Endothelial cell of umbilical vein (primary cell): ENCODE data around the gene EVI5. TPM values are rescaled to one million over a fixed set of nuclear protein-coding genes. Genes with fewer than 3 reads are reported as not detected.
A peak's percentile ranks its signal among the peaks of the same experiment; 100 is the strongest.

ENCODE experiments used
- BruUV-seq: library from RNA; stranded (reverse); fragments of 400-500 nt; replicated peaks from 2 replicates; lab custom pipeline; 2021; lab: Mats Ljungman, UMichigan
- CTCF ChIA-PET: fragments of 300-600, 350-600 bp; sonication (Branson Sonifier 250); formaldehyde crosslinking; loops from one replicate; lab custom pipeline; 2021; ENCODE audit warnings: antibody characterized with exemption, inconsistent platforms; lab: Charles Lee
- POLR2A ChIA-PET: fragments of 300-600, 350-600 bp; sonication (Branson Sonifier 250); formaldehyde crosslinking; loops from one replicate; lab custom pipeline; 2021; ENCODE audit warnings: antibody characterized with exemption, inconsistent platforms; lab: Charles Lee
- DNase-seq: peaks from one replicate; pipeline ENCODE4 v3.0.0-alpha.2; 2011; ENCODE audit warnings: low read depth, low spot score
- FAIRE-seq: peaks from 2 replicates; lab custom pipeline; 2011; peaks lifted over from hg19 to GRCh38; lab: Jason Lieb, UNC
- H2AFZ ChIP-seq: 2 replicates; pipeline ENCODE4 v1.6.0; 2012; ENCODE audit warnings: low read depth, low read length, control low read depth, inconsistent platforms
- H3K27ac ChIP-seq: 2 replicates; pipeline ENCODE4 v1.5.1; 2011; ENCODE audit warnings: low read depth, mild to moderate bottlenecking, control low read depth, low read length, moderate library complexity; ENCODE audit not compliant: insufficient read depth
- H3K27me3 ChIP-seq, 2 experiments: 2 replicates each; pipeline versions ENCODE4 v1.6.0 to v1.6.1; 2011; ENCODE audit warnings: low read length in 2 of 2, mixed read lengths in 1 of 2; ENCODE audit not compliant: control insufficient read depth in 2 of 2, insufficient read depth in 2 of 2
- H3K36me3 ChIP-seq, 2 experiments: 2 replicates in 1 of 2; 3 replicates in 1 of 2; pipeline ENCODE4 v1.5.1; 2011; ENCODE audit warnings: low read length in 2 of 2, mild to moderate bottlenecking in 1 of 2, moderate library complexity in 1 of 2; ENCODE audit not compliant: control insufficient read depth in 2 of 2, insufficient read depth in 2 of 2; ENCODE audit errors: extremely low read depth in 1 of 2
- H3K4me1 ChIP-seq: 3 replicates; pipeline ENCODE4 v1.5.1; 2011; ENCODE audit warnings: mild to moderate bottlenecking, low read length; ENCODE audit not compliant: control insufficient read depth, insufficient read depth; ENCODE audit errors: extremely low read depth
- H3K4me2 ChIP-seq: 2 replicates; pipeline ENCODE4 v1.6.1; 2011; ENCODE audit warnings: low read length, control low read depth, mixed read lengths; ENCODE audit not compliant: insufficient read depth
- H3K4me3 ChIP-seq, 3 experiments: fragments of 200-600 bp in 1 of 3; sonication (generic), shearing (Covaris generic) in 1 of 3; replicated peaks in 1 of 3; 2 replicates each; pipeline ENCODE4 v1.5.1; 2011 to 2016; ENCODE audit warnings: control low read depth in 3 of 3, low read length in 3 of 3, mild to moderate bottlenecking in 2 of 3, inconsistent platforms in 1 of 3, low read depth in 1 of 3, moderate library complexity in 1 of 3; ENCODE audit not compliant: insufficient read depth in 1 of 3
- H3K79me2 ChIP-seq: 2 replicates; pipeline ENCODE4 v1.6.0; 2012; ENCODE audit warnings: low read length, inconsistent platforms; ENCODE audit not compliant: control insufficient read depth, insufficient read depth
- H3K9ac ChIP-seq: replicated peaks from 2 replicates; pipeline ENCODE3; 2011; ENCODE audit warnings: low read length, control low read depth; ENCODE audit not compliant: insufficient read depth; ENCODE audit errors: extremely low read depth
- H3K9me1 ChIP-seq: replicated peaks from 3 replicates; pipeline ENCODE4 v1.6.0; 2011; ENCODE audit warnings: mild to moderate bottlenecking, low read length; ENCODE audit not compliant: control insufficient read depth, insufficient read depth; ENCODE audit errors: extremely low read depth
- H3K9me3 ChIP-seq: replicated peaks from 2 replicates; pipeline ENCODE4 v1.5.1; 2012; ENCODE audit warnings: low read length, inconsistent platforms; ENCODE audit not compliant: control insufficient read depth, insufficient read depth
- H4K20me1 ChIP-seq: replicated peaks from 2 replicates; pipeline ENCODE3; 2011; ENCODE audit warnings: mild to moderate bottlenecking, low read length; ENCODE audit not compliant: control insufficient read depth, insufficient read depth; ENCODE audit errors: extremely low read depth
- EZH2 ChIP-seq: IDR thresholded peaks from 2 replicates; pipeline ENCODE4 v1.6.1; 2012; ENCODE audit warnings: borderline replicate concordance, low read depth, mild to moderate bottlenecking, moderate library complexity, low read length, inconsistent platforms; ENCODE audit not compliant: severe bottlenecking
- FOS ChIP-seq: IDR thresholded peaks from 2 replicates; pipeline ENCODE4 v1.6.1; 2011; ENCODE audit warnings: mild to moderate bottlenecking, low read length, moderate library complexity, borderline replicate concordance; ENCODE audit not compliant: insufficient read depth
- GATA2 ChIP-seq: IDR thresholded peaks from 2 replicates; pipeline ENCODE4 v1.7.0; 2011; ENCODE audit warnings: low read depth, mild to moderate bottlenecking, moderate library complexity, mixed read lengths, low read length; ENCODE audit not compliant: insufficient read length, insufficient read depth
- JUN ChIP-seq: IDR thresholded peaks from 2 replicates; pipeline ENCODE4 v1.6.1; 2011; ENCODE audit warnings: borderline replicate concordance, low read depth; ENCODE audit not compliant: insufficient read length, insufficient read depth
- MYC ChIP-seq: IDR thresholded peaks from one replicate; pipeline ENCODE4 v1.6.1; 2011; ENCODE audit warnings: mild to moderate bottlenecking, low read depth, low read length
- POLR2A ChIP-seq: IDR thresholded peaks from 2 replicates; pipeline ENCODE4 v1.6.1; 2012; ENCODE audit warnings: low read depth, mild to moderate bottlenecking, control low read depth, low read length
- POLR2AphosphoS5 ChIP-seq: IDR thresholded peaks from 2 replicates; pipeline ENCODE4 v1.6.1; 2012; ENCODE audit warnings: low read depth, mild to moderate bottlenecking, control low read depth, low read length, moderate library complexity; ENCODE audit not compliant: insufficient read depth
- dilution Hi-C: fragments of 300-500 bp; cut with MboI; formaldehyde crosslinking; loops from one replicate; pipeline ENCODE4 v1.15.0; 2019; ENCODE audit warnings: low sequenced_read_pairs; ENCODE audit not compliant: extremely low pct_ligation_motif_present
- intact Hi-C: fragments of 100-400 bp; cut with micrococcal nuclease; formaldehyde crosslinking; loops from one replicate; pipeline ENCODE4 v1.10.0; 2022
- polyA plus RNA-seq, 4 experiments: library from polyadenylated mRNA; depleted of rRNA in 3 of 4; stranded (reverse) in 3 of 4; unstranded in 1 of 4; fragments of >200 nt; gene quantifications; 2 replicates each; pipeline versions ENCODE4 v1.2.1 to v1.2.3, GENCODE V29; 2011 to 2012; ENCODE audit warnings: missing spikeins in 1 of 4
- total RNA-seq: library from RNA; stranded (reverse); gene quantifications from 2 replicates; pipeline ENCODE4 v1.2.3, GENCODE V29; 2021
- TF ChIP-seq, protein P1 (sequence below), 2 donors: IDR thresholded peaks; 1 replicate in 1 of 2; 2 replicates in 1 of 2; pipeline ENCODE4 v1.5.1; 2011; ENCODE audit warnings: low read length in 2 of 2, mild to moderate bottlenecking in 2 of 2, moderate library complexity in 2 of 2, control low read depth in 1 of 2, inconsistent platforms in 1 of 2, low read depth in 1 of 2; ENCODE audit not compliant: insufficient read depth in 1 of 2; ENCODE audit errors: extremely low read depth in 1 of 2
- TF ChIP-seq, protein P2 (sequence below): IDR thresholded peaks from 2 replicates; pipeline ENCODE4 v1.6.1; 2011; ENCODE audit not compliant: insufficient read depth, insufficient read length

The EVI5 gene
- total and polyA plus RNA-seq, 2 donors (not counting 3 experiments of a cell fraction or from before 2014, with no cell fraction given), result 5.0 to 26.2 TPM

DNA sequence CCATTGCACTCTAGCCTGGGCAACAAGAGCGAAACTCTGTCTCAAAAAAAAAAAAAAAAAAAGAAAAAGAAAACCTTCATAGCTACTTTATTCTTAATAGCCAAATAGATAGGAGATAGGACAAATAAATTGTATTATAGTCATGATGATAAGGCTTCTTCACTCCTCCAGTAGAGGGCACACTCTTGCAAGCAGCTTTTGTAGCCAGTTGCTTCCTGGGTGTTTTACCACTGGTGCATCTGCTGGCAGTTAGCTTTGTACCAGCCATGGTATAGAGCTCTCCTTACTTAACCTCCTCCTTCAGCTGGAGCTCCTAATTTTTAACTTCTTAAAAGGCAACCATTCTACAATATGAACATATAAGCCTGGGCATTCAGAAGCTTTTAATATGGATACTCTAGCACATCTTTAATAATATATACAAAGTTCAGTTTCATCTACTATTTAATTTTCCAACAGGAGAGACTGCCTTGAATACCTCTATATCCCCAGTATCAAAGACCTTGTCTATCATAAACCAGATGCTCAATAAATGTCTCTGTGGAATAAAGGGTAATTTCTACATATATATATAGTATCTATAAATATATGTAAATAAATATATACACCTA lies 35.8 kb downstream of the EVI5 start:
- no peak overlapping the region for H3K9ac ChIP-seq
- no peaks in the 10 kb centered on the region for H3K36me3 ChIP-seq
- intact Hi-C loops, result loop anchor here (1.0 kb wide), 2 partner anchors 35 to 69 kb away; no protein-coding TSS in a partner anchor
- no peaks in the 10 kb centered on the region for H3K9me3 ChIP-seq
- no peak overlapping the region for H2AFZ ChIP-seq
- FAIRE-seq (no peak), DNase-seq (peak; percentile 42)
- dilution Hi-C loops, result no loop called here
- peaks cover 15% of the 10 kb centered on the region for H3K79me2 ChIP-seq
- H3K4me3 ChIP-seq, result no peak overlapping the region
- BruUV-seq, result no TSS peak
- CTCF ChIA-PET, result interaction anchor here (0.7 to 5.2 kb wide), 38 partner anchors 9 to 439 kb away, joined by 3 to 151 read pairs (median 4); partner anchors contain the start of genes EVI5 and RPL5
- TF ChIP-seq FOS, result no peak
- TF ChIP-seq, protein P1, sequence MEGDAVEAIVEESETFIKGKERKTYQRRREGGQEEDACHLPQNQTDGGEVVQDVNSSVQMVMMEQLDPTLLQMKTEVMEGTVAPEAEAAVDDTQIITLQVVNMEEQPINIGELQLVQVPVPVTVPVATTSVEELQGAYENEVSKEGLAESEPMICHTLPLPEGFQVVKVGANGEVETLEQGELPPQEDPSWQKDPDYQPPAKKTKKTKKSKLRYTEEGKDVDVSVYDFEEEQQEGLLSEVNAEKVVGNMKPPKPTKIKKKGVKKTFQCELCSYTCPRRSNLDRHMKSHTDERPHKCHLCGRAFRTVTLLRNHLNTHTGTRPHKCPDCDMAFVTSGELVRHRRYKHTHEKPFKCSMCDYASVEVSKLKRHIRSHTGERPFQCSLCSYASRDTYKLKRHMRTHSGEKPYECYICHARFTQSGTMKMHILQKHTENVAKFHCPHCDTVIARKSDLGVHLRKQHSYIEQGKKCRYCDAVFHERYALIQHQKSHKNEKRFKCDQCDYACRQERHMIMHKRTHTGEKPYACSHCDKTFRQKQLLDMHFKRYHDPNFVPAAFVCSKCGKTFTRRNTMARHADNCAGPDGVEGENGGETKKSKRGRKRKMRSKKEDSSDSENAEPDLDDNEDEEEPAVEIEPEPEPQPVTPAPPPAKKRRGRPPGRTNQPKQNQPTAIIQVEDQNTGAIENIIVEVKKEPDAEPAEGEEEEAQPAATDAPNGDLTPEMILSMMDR (IDR thresholded peaks at IDR 0.05; ENCODE audit: extremely low read depth in 1 of 2, insufficient read depth in 1 of 2, low read depth in 1 of 2, low read length in 2 of 2), result peak; percentile 61 to 64
- H4K20me1 ChIP-seq, result peaks cover 2% of the 10 kb centered on the region
- H3K4me1 ChIP-seq, result peaks cover 13% of the 10 kb centered on the region
- H3K27me3 ChIP-seq, result no peaks in the 10 kb centered on the region
- no peak overlapping the region for H3K4me2 ChIP-seq
- POLR2A ChIA-PET, result interaction anchor here (0.9 kb wide), 1 partner anchor 83 kb away, joined by 8 read pairs; no protein-coding TSS in a partner anchor
- no peak overlapping the region for H3K27ac ChIP-seq
- H3K9me1 ChIP-seq, result peaks cover 2% of the 10 kb centered on the region

GRCh38 chr1:92748138-92748537 lies 36.8 kb downstream of the EVI5 start:
- Histone ChIP-seq H3K27me3 (no peaks in the 10 kb centered on the region), H3K4me2 (no peak overlapping the region), H3K27ac (no peak overlapping the region), H3K79me2 (peaks cover 15% of the 10 kb centered on the region), H3K9me1 (peaks cover 2% of the 10 kb centered on the region), H4K20me1 (peaks cover 2% of the 10 kb centered on the region), H3K36me3 (no peaks in the 10 kb centered on the region), H3K9ac (no peak overlapping the region), H3K4me3 (no peak overlapping the region), H2AFZ (no peak overlapping the region), H3K4me1 (peaks cover 5% of the 10 kb centered on the region), H3K9me3 (no peaks in the 10 kb centered on the region)
- DNase-seq (no peak), FAIRE-seq (no peak)
- ChIA-PET POLR2A (interaction anchor here (0.9 kb wide), 1 partner anchor 84 kb away, joined by 8 read pairs; no protein-coding TSS in a partner anchor), CTCF (interaction anchor here (1.0 to 5.2 kb wide), 7 partner anchors 8 to 71 kb away, joined by 3 to 151 read pairs (median 14); partner anchors contain the start of gene EVI5)
- dilution Hi-C loops, result no loop called here
- no peak for TF ChIP-seq POLR2A
- TF ChIP-seq JUN, result no peak
- TF ChIP-seq, protein P2, sequence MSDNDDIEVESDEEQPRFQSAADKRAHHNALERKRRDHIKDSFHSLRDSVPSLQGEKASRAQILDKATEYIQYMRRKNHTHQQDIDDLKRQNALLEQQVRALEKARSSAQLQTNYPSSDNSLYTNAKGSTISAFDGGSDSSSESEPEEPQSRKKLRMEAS, result no peak
- no peak for TF ChIP-seq POLR2AphosphoS5
- no peak for TF ChIP-seq MYC
- TF ChIP-seq, protein P1 (IDR thresholded peaks at IDR 0.05; ENCODE audit: extremely low read depth in 1 of 2, insufficient read depth in 1 of 2, low read depth in 1 of 2, low read length in 2 of 2), result no peak
- TF ChIP-seq FOS, result no peak
- TF ChIP-seq EZH2, result no peak
- TF ChIP-seq GATA2, result no peak
- intact Hi-C loops, result no loop called here
- no TSS peak for BruUV-seq
